GM12874 (cell line): Measurements from ENCODE around the gene RNF182.

Experiments used
- CTCF ChIP-seq: IDR thresholded peaks from 2 replicates; pipeline ENCODE4 v1.5.1; 2011; ENCODE audit warnings: low read depth, mild to moderate bottlenecking, control low read depth, low read length, moderate library complexity; ENCODE audit not compliant: insufficient read depth

Gene RNF182

GRCh38 chr6:14012313-14013030 is 87.7 kb downstream of the RNF182 start:
- TF ChIP-seq CTCF, result no peak

GRCh38 chr6:14015964-14016363 is 91.2 kb downstream of the RNF182 start:
- TF ChIP-seq CTCF, result no peak

GRCh38 chr6:14016432-14016831 is 91.7 kb downstream of the RNF182 start:
- no peak for TF ChIP-seq CTCF

GRCh38 chr6:14016935-14017625 is 92.3 kb downstream of the RNF182 start:
- TF ChIP-seq CTCF, result no peak

GRCh38 chr6:14017626-14018475 is 93.1 kb downstream of the RNF182 start:
- TF ChIP-seq CTCF, result no peak

- TF ChIP-seq CTCF, result no peak
Measured at GRCh38 chr6:14020551-14020950, 95.8 kb downstream of the RNF182 start.

- no peak for TF ChIP-seq CTCF
Measured at GRCh38 chr6:14021449-14021848, 96.7 kb downstream of the RNF182 start.
